ENCODE data around the gene CNTNAP2. TPM values are rescaled to one million over a fixed set of nuclear protein-coding genes. Genes with fewer than 3 reads are reported as not detected.

CNTNAP2 gene
- total RNA-seq, 2 donors from 2014 or later = 4.4 to 8.5 TPM

GRCh38 chr7:147912291-147912690 lies 1795.7 kb downstream of the CNTNAP2 start:
- Histone ChIP-seq H3K36me3 (no peaks in the 10 kb centered on the region), H3K4me1 (no peaks in the 10 kb centered on the region), H3K27me3 (no peaks in the 10 kb centered on the region), H3K9me3 (no peaks in the 10 kb centered on the region), H3K4me3 (no peak overlapping the region), H3K9ac (ENCODE audit: low read depth in 2 of 2, low read length in 2 of 2) (no peak overlapping the region), H3K27ac (no peak overlapping the region)
- intact Hi-C loops (cut with DNase I) = no loop called here
- no peak for TF ChIP-seq CTCF (IDR thresholded peaks at IDR 0.05)
- DNase-seq = no peak

GRCh38 chr7:147912946-147913638 lies 1796.5 kb downstream of the CNTNAP2 start:
- no peak overlapping the region for H3K4me3 ChIP-seq
- H3K4me1 ChIP-seq = no peaks in the 10 kb centered on the region
- no peaks in the 10 kb centered on the region for H3K36me3 ChIP-seq
- H3K9ac ChIP-seq (ENCODE audit: low read depth in 2 of 2, low read length in 2 of 2) = no peak overlapping the region
- intact Hi-C loops (cut with DNase I) = no loop called here
- no peaks in the 10 kb centered on the region for H3K9me3 ChIP-seq
- DNase-seq = no peak
- no peak overlapping the region for H3K27ac ChIP-seq
- TF ChIP-seq CTCF (IDR thresholded peaks at IDR 0.05) = no peak
- no peaks in the 10 kb centered on the region for H3K27me3 ChIP-seq

- intact Hi-C loops (cut with DNase I) = no loop called here
- Histone ChIP-seq H3K9me3 (no peaks in the 10 kb centered on the region), H3K27ac (no peak overlapping the region), H3K36me3 (no peaks in the 10 kb centered on the region), H3K4me1 (no peaks in the 10 kb centered on the region), H3K9ac (ENCODE audit: low read depth in 2 of 2, low read length in 2 of 2) (no peak overlapping the region), H3K27me3 (no peaks in the 10 kb centered on the region), H3K4me3 (no peak overlapping the region)
- no peak for DNase-seq
- no peak for TF ChIP-seq CTCF (IDR thresholded peaks at IDR 0.05)
These were observed 1799.2 kb downstream of the CNTNAP2 start for GRCh38 chr7:147915781-147916180.

- TF ChIP-seq CTCF (IDR thresholded peaks at IDR 0.05) = no peak
- DNase-seq = no peak
- Histone ChIP-seq H3K9ac (ENCODE audit: low read depth in 2 of 2, low read length in 2 of 2) (no peak overlapping the region), H3K27ac (no peak overlapping the region), H3K9me3 (no peaks in the 10 kb centered on the region), H3K36me3 (no peaks in the 10 kb centered on the region), H3K4me3 (no peak overlapping the region), H3K4me1 (no peaks in the 10 kb centered on the region), H3K27me3 (no peaks in the 10 kb centered on the region)
- intact Hi-C loops (cut with DNase I) = no loop called here
These were observed 1800.0 kb downstream of the CNTNAP2 start for GRCh38 chr7:147916573-147916972.

- no peak for TF ChIP-seq CTCF (IDR thresholded peaks at IDR 0.05)
- Histone ChIP-seq H3K27ac (no peak overlapping the region), H3K9ac (ENCODE audit: low read depth in 2 of 2, low read length in 2 of 2) (no peak overlapping the region), H3K4me1 (no peaks in the 10 kb centered on the region), H3K4me3 (no peak overlapping the region), H3K27me3 (no peaks in the 10 kb centered on the region), H3K9me3 (no peaks in the 10 kb centered on the region), H3K36me3 (no peaks in the 10 kb centered on the region)
- no peak for DNase-seq
- intact Hi-C loops (cut with DNase I) = no loop called here
These were observed 1807.2 kb downstream of the CNTNAP2 start for GRCh38 chr7:147923841-147924240.
